Measurements from ENCODE around the gene GPR82. TPM values are rescaled to one million over a fixed set of nuclear protein-coding genes. Genes with fewer than 3 reads are reported as not detected.

Gene GPR82
- total and polyA plus RNA-seq, 2 of the 8 experiments (the other 6 are each of a cell fraction or from before 2014, with no cell fraction given) = not detected

- Histone ChIP-seq H3K23ac (ENCODE audit: insufficient read length) (no peak overlapping the region), H3K4ac (replicated peaks; ENCODE audit: insufficient read length, low read depth, low read length) (no peak overlapping the region), H3K79me1 (ENCODE audit: low read depth, low read length) (no peaks in the 10 kb centered on the region), H2BK12ac (ENCODE audit: low read depth, low read length) (no peak overlapping the region), H3K36me3 (ENCODE audit: control insufficient read depth in 2 of 4, insufficient read depth in 4 of 4, low read length in 3 of 4) (no peaks in the 10 kb centered on the region), H2BK20ac (ENCODE audit: low read length) (no peak overlapping the region), H3K4me2 (ENCODE audit: insufficient read depth in 1 of 2, low read depth in 2 of 2, low read length in 2 of 2) (no peak overlapping the region), H3K4me1 (replicated peaks in 1 of 4; ENCODE audit: control insufficient read depth in 3 of 4, insufficient read depth in 4 of 4, low read length in 3 of 4) (peaks cover 0 to 8% (median 0%) of the 10 kb centered on the region in 4 experiments; a peak in 4 of 7 replicates), H3K9ac (replicated peaks in 1 of 4; ENCODE audit: extremely low read depth in 1 of 4, low read depth in 3 of 4, low read length in 3 of 4) (no peak overlapping the region), H3K27ac (ENCODE audit: low read depth, low read length) (no peak overlapping the region), H3K56ac (replicated peaks; ENCODE audit: insufficient read length, low read depth, low read length) (no peak overlapping the region), H2AFZ (ENCODE audit: low read length) (no peak overlapping the region), H3K79me2 (ENCODE audit: control insufficient read depth in 1 of 2, insufficient read depth in 2 of 2, low read length in 2 of 2) (no peaks in the 10 kb centered on the region), H3K4me3 (ENCODE audit: extremely low read depth in 1 of 4, insufficient read depth in 2 of 4, low read depth in 3 of 4, low read length in 4 of 4) (no peak overlapping the region), H4K5ac (ENCODE audit: insufficient read length, low read depth, low read length) (no peak overlapping the region), H4K20me1 (replicated peaks in 1 of 2; ENCODE audit: control insufficient read depth in 1 of 2, insufficient read depth in 2 of 2, low read length in 2 of 2) (no peaks in the 10 kb centered on the region), H2AK5ac (ENCODE audit: low read depth, low read length) (no peak overlapping the region), H3K18ac (ENCODE audit: extremely low read depth, low read length) (no peak overlapping the region), H4K8ac (ENCODE audit: extremely low read depth, insufficient read depth, low read length) (no peak overlapping the region), H2BK15ac (ENCODE audit: low read length) (no peak overlapping the region), H4K91ac (replicated peaks; ENCODE audit: insufficient read length, low read length) (no peak overlapping the region), H2BK5ac (ENCODE audit: low read depth, low read length) (no peak overlapping the region), H2BK120ac (replicated peaks; ENCODE audit: low read depth, low read length) (no peak overlapping the region), H3K9me3 (ENCODE audit: insufficient read depth in 2 of 2, low read depth in 1 of 2, low read length in 1 of 2) (no peaks in the 10 kb centered on the region), H3K14ac (ENCODE audit: insufficient read length) (no peak overlapping the region), H3K23me2 (ENCODE audit: low read depth, low read length) (no peaks in the 10 kb centered on the region), H3K27me3 (replicated peaks in 1 of 4; ENCODE audit: control insufficient read depth in 3 of 4, extremely low read depth in 1 of 4, insufficient read depth in 3 of 4, low read length in 3 of 4) (no peaks in the 10 kb centered on the region)
- CTCF ChIA-PET (ENCODE audit: partially characterized antibody) = interaction anchor here (1.0 to 1.3 kb wide), 2 partner anchors 11 to 22 kb away, joined by 3 to 4 read pairs; no protein-coding TSS in a partner anchor
- FAIRE-seq = no peak
- no peak for DNase-seq (ENCODE audit: low read depth in 1 of 2, low spot score in 2 of 2)
- POLR2A ChIA-PET (ENCODE audit: partially characterized antibody) = no interaction called here
- TF ChIP-seq CREB1 (IDR thresholded peaks at IDR 0.05) (no peak), PHF8 (conservative IDR thresholded peaks at IDR 0.05; ENCODE audit: low read depth, low read length) (no peak), SIRT6 (IDR thresholded peaks at IDR 0.05; ENCODE audit: low read length) (no peak), SP2 (IDR thresholded peaks at IDR 0.05; ENCODE audit: low read length) (no peak)
- WGBS, 2 experiments (ENCODE audit: extremely low coverage in 1 of 2, insufficient coverage in 1 of 2, insufficient read length in 1 of 2, insufficient replicate concordance in 2 of 2, low coverage in 1 of 2, low lambda C conversion rate in 2 of 2, missing lambda C conversion rate in 1 of 2) = 100% methylated on average over 1 of the region's 1 CpG; no CpG with 5 or more reads in 1 of the 2 experiments
Measured at GRCh38 chrX:41707218-41707617, 16.8 kb upstream of the GPR82 start.

Data from H1 (cell line).